DOHH2 (cell line): Measurements from ENCODE around the gene TESK1.

ENCODE experiments used
- H3F3A ChIP-seq: fragments of 200-600 bp; sonication (generic), shearing (Covaris generic); 2 replicates; pipeline ENCODE4 v1.6.0; 2016; ENCODE audit warnings: antibody characterized with exemption, mild to moderate bottlenecking; ENCODE audit not compliant: control insufficient read depth, insufficient read depth
- H3K27ac ChIP-seq: fragments of 200-600 bp; sonication (generic); 2 replicates; pipeline ENCODE4 v1.5.1; 2014; ENCODE audit warnings: low read depth, mild to moderate bottlenecking, low read length, moderate library complexity
- H3K27me3 ChIP-seq: fragments of 200-600 bp; sonication (generic); 2 replicates; pipeline ENCODE4 v1.6.1; 2014; ENCODE audit warnings: mild to moderate bottlenecking, low read length, mixed read lengths; ENCODE audit not compliant: control insufficient read depth
- H3K36me3 ChIP-seq: fragments of 200-600 bp; sonication (generic); 2 replicates; pipeline ENCODE4 v1.6.1; 2014; ENCODE audit warnings: mild to moderate bottlenecking, low read length, moderate library complexity, mixed read lengths; ENCODE audit not compliant: control insufficient read depth
- H3K4me1 ChIP-seq: fragments of 200-600 bp; sonication (generic); 2 replicates; pipeline ENCODE4 v1.6.1; 2014; ENCODE audit warnings: mild to moderate bottlenecking, low read length, mixed read lengths; ENCODE audit not compliant: control insufficient read depth
- H3K4me2 ChIP-seq: fragments of 200-600 bp; sonication (generic); 2 replicates; pipeline ENCODE4 v1.6.0; 2014; ENCODE audit warnings: mild to moderate bottlenecking, low read length, moderate library complexity
- H3K4me3 ChIP-seq: fragments of 200-600 bp; sonication (generic); 2 replicates; pipeline ENCODE4 v1.5.1; 2014; ENCODE audit warnings: mild to moderate bottlenecking, low read length, mixed read lengths
- H3K79me2 ChIP-seq: fragments of 200-600 bp; sonication (generic); 2 replicates; pipeline ENCODE4 v1.6.1; 2014; ENCODE audit warnings: mild to moderate bottlenecking, low read length, mixed read lengths; ENCODE audit not compliant: control insufficient read depth
- H3K9me2 ChIP-seq: fragments of 200-600 bp; sonication (generic); replicated peaks from 2 replicates; pipeline ENCODE4 v1.6.1; 2014; ENCODE audit warnings: mild to moderate bottlenecking, low read length, mixed read lengths; ENCODE audit not compliant: control insufficient read depth
- H3K9me3 ChIP-seq: fragments of 200-600 bp; sonication (generic); 2 replicates; pipeline ENCODE4 v1.6.1; 2014; ENCODE audit warnings: antibody characterized with exemption, low read length, mixed read lengths; ENCODE audit not compliant: control insufficient read depth, insufficient read depth
- H4K20me1 ChIP-seq: fragments of 200-600 bp; sonication (generic); 2 replicates; pipeline ENCODE4 v1.6.0; 2014; ENCODE audit warnings: low read depth, mild to moderate bottlenecking, antibody characterized with exemption, low read length, moderate library complexity; ENCODE audit not compliant: control insufficient read depth, insufficient read depth
- CTCF ChIP-seq: fragments of 200-600 bp; sonication (generic); IDR thresholded peaks from one replicate; pipeline ENCODE4 v1.5.1; 2014; ENCODE audit warnings: antibody characterized with exemption, mild to moderate bottlenecking, low read depth, low read length; ENCODE audit not compliant: poor library complexity, severe bottlenecking
- EZH2phosphoT487 ChIP-seq: fragments of 200-600 bp; sonication (generic); IDR thresholded peaks from 2 replicates; pipeline ENCODE4 v1.6.1; 2017; ENCODE audit warnings: borderline replicate concordance, mild to moderate bottlenecking, antibody characterized with exemption, low read length, moderate library complexity, mixed read lengths

Gene TESK1

GRCh38 chr9:35653611-35654010 lies 48.5 kb downstream of the TESK1 start:
- TF ChIP-seq EZH2phosphoT487 (no peak), CTCF (no peak)
- no peaks in the 10 kb centered on the region for H3K27me3 ChIP-seq

GRCh38 chr9:35656348-35656747 lies 51.3 kb downstream of the TESK1 start:
- Histone ChIP-seq H3K36me3 (peaks cover 25% of the 10 kb centered on the region), H3K79me2 (peaks cover 14% of the 10 kb centered on the region), H3K9me2 (no peaks in the 10 kb centered on the region), H4K20me1 (no peaks in the 10 kb centered on the region), H3K4me3 (no peak overlapping the region), H3K27ac (no peak overlapping the region), H3K9me3 (no peaks in the 10 kb centered on the region), H3F3A (peaks cover 13% of the 10 kb centered on the region), H3K4me2 (no peak overlapping the region), H3K27me3 (no peaks in the 10 kb centered on the region), H3K4me1 (peaks cover 49% of the 10 kb centered on the region)
- TF ChIP-seq CTCF (no peak), EZH2phosphoT487 (no peak)

More at GRCh38 chr9:35653611-35654010, 48.5 kb downstream of the TESK1 start:
- no peaks in the 10 kb centered on the region for H4K20me1 ChIP-seq
- H3K79me2 ChIP-seq = peaks cover 19% of the 10 kb centered on the region
- H3K4me2 ChIP-seq = no peak overlapping the region
- H3K36me3 ChIP-seq = peaks cover 14% of the 10 kb centered on the region
- H3K4me1 ChIP-seq = peaks cover 45% of the 10 kb centered on the region
- no peak overlapping the region for H3K4me3 ChIP-seq
- H3K27ac ChIP-seq = no peak overlapping the region
- H3F3A ChIP-seq = peaks cover 22% of the 10 kb centered on the region
- no peaks in the 10 kb centered on the region for H3K9me3 ChIP-seq
- H3K9me2 ChIP-seq = no peaks in the 10 kb centered on the region

DNA sequence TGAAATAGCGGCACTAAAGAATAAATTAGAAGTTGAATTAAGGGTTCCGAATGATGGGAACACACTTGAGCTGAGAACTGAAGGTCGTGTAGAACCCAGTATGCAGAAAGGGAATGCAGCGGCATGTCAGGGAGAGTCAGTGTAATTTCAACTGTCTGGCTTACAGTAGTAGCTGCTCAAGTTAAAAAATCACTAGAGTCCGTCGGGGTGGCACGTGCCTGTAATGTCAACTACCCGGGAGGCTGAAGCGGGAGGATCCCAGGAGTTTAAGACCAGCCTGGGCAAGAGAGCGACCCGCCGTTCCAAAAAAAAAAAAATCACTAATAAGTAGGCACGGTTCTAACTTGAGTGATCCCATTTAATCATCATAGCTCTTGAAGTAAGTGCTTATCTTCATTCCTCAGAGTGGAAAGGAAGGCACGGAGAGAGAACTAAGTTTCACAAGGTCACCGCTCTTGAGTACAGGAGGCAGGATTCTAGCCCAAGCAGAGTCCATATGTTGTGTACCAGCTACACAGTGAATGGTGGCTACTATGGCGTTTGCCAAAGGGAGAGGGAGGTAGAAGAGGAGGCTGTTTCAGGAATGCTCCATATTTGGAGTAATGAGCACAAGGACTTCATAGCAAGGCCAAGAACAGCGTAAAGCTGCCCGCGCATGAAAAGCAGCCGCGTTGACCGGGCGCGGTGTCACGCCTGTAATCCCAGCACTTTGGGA lies 51.9 kb downstream of the TESK1 start:
- peak overlapping the region; percentile 78 for H3K4me2 ChIP-seq
- no peak for TF ChIP-seq EZH2phosphoT487
- H3K4me3 ChIP-seq = peak overlapping the region; percentile 82
- H3K9me3 ChIP-seq = no peaks in the 10 kb centered on the region
- no peaks in the 10 kb centered on the region for H3K27me3 ChIP-seq
- peaks cover 29% of the 10 kb centered on the region for H3K36me3 ChIP-seq
- peaks cover 47% of the 10 kb centered on the region for H3K4me1 ChIP-seq
- no peaks in the 10 kb centered on the region for H3K9me2 ChIP-seq
- H3K79me2 ChIP-seq = peaks cover 18% of the 10 kb centered on the region
- peaks cover 14% of the 10 kb centered on the region for H3F3A ChIP-seq
- no peaks in the 10 kb centered on the region for H4K20me1 ChIP-seq
- peak overlapping the region; percentile 71; the same call in 1 of the 2 replicates for H3K27ac ChIP-seq

DNA sequence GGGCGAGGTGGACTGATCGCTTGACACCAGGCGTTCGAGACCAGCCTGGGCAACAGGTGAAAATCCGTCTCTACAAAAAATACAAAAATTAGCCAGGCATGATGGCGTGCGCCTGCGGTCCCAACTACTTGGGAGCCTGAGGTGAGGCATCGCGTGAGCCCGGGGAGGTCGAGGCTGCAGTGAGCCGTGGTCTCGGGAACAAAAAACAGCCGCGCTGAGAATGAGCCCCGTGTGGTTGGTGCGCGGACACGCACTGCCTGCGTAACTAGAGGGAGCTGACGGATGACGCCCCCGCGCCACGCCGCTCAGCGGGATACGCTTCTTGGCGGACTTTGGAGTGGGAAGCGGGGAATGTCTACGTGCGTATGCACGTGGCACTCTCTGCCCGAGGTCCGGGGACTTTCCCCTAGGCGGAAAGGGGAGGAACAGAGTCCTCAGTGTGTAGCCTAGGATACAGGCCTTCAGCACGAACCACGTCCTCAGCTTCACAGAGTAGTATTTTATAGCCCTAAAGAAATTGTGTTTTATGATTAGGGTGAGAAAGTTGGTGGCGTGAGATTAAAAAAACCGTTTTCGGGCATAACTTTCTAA lies 52.6 kb downstream of the TESK1 start, which contains the start of gene RMRP:
RMRP (minus strand) TSS at position 474 of the 591 bp plus-strand sequence.
- Histone ChIP-seq H3K9me2 (no peaks in the 10 kb centered on the region), H3K27ac (peak within 1 kb of the TSS; percentile 71), H3F3A (peaks cover 14% of the 10 kb centered on the region), H3K79me2 (peaks cover 24% of the 10 kb centered on the region), H3K4me2 (peak within 1 kb of the TSS; percentile 78), H3K27me3 (no peaks in the 10 kb centered on the region), H3K4me3 (peak within 1 kb of the TSS; percentile 82), H3K36me3 (peaks cover 36% of the 10 kb centered on the region), H3K9me3 (no peaks in the 10 kb centered on the region), H3K4me1 (peaks cover 49% of the 10 kb centered on the region), H4K20me1 (no peaks in the 10 kb centered on the region)
- TF ChIP-seq CTCF = no peak
- no peak for TF ChIP-seq EZH2phosphoT487
